CD1c-positive myeloid dendritic cell (primary cell): ENCODE measurements around the gene NOTCH3.

Source experiments
- DNase-seq: peaks from one replicate; pipeline ENCODE4 v3.0.0-alpha.2; 2016; ENCODE audit errors: extremely low spot score

The NOTCH3 gene

DNA sequence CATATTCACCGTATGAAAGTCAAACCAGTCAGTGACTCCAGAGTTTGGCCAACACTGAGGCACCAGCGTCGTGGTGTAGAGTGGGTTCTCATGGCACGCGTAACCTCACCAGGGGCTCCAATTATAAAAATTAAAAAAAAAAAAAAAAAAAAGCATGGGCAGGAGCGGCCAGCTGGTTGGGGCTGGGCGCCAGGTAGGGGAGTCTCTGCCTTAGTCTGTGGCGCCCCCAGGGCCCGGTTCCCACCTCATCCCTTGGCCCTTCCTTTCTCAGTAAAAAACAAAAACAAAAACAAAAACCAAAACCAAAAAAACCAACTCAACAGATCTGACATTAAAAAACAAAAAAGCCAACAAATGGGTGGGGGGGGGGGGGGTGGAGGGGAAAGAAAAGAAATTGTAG, 36.1 kb upstream of the NOTCH3 start:
- DNase-seq: no peak

GRCh38 chr19:15235781-15236180, 35.0 kb upstream of the NOTCH3 start:
- DNase-seq: peak; percentile 88

GRCh38 chr19:15234431-15235130, 33.8 kb upstream of the NOTCH3 start:
- no peak for DNase-seq

DNA sequence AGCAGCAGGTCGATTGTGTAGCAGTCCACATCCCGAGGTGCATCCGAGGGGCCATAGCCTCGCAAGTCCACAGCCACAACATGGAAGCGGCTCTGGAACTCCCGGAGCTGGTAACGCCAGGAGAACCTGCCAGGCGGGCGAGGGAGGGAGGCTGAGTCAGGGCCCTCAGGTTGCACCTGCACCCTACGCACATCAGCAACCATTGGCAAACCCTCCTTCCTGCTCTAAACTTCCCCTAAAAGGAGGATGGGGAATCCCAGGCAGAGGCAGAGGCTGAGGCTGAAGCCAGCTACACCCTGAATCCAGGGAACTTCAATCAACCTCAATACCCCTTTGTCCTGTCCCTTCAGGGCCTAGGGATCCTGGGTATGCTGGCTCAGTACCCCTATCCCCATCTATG, 30.5 kb upstream of the NOTCH3 start:
- peak; percentile 58 for DNase-seq

DNA sequence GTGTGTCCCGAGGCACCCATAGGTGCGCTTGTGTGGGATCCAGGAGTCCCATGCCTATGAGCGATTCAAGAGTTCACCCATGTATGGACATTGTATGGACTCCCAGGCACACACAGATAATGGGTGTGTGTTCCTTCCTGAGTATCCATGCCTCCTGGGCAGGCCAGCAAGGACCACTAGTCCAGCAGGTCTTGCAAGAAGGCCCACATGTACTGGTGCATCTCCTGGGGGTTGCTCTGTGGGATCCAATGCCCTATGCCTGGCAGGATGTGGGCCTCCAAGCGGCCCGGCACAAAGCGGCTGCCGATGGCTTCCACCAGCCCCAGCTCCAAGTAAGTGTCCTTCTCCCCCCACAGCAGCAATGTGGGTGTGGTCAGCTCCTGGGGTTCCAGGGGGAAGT, 26.5 kb upstream of the NOTCH3 start:
- DNase-seq: no peak

DNA sequence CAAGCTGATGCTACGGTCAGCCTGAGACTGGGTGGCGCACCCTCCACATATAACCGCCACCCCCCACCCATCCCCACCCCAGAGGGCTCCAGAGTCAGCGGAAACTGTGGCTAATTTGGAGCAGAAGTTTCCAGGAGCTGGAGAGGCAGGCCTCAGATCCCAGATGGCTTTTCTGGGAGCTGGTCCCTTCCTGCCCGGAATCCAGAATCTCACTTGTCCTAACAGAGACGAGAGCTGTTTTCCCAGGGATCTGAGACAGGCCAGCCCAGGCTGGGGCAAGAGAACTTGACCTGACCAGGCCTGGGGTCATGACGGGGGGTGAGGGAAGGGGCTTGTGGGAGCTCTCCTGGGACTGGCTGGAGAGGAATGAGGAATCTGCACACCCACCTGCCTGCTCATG, 25.0 kb upstream of the NOTCH3 start:
- no peak for DNase-seq

- DNase-seq: peak; percentile 39
Observed at GRCh38 chr19:15223649-15224361, 23.0 kb upstream of the NOTCH3 start.

DNA sequence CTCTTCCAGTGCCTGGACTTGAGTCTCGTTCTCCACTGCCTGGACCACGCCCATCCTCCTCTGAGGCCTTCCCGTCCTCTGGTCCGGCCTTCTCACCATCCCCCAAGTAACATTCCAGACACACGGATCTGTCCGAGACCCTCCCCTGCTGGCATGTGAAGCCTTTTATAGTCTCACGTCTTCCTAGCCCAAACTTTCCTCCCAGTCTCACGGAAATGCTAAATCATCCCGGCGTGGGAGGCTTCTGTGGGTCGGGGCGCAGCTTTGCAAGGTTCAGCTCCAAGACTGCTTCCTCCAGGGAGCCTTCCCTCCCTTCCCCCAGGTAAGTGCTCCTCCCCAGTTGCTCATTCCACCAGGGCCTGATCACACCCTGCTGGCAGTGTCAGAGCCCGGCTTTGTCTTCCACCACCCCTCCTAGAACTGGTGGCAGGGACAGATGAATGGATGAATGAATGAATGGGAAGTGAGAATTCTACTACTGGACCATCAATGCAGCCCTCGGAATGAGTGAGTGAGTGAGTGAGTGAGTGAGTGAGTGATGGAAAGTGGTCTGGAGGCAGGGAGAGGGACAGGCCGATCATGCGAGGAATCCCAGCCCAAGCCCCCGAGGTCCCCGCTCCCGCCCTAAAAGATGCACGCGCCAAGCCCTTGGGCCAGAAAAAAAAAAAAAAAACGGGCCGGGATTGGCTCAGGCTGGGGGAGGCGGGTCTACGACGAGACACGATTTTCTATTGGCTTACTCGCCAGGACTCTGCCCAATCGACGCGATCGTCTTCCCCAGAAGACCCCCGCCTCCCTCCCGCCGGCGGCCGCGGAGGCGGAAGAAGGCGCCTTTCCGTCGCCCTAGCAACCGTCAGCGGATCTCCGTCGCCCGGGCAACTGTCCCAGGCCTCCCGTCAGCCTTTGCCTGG, 22.2 kb upstream of the NOTCH3 start:
- peak; percentile 90 for DNase-seq

GRCh38 chr19:15220833-15221232, 20.0 kb upstream of the NOTCH3 start:
- DNase-seq: no peak

GRCh38 chr19:15218501-15218900, 17.7 kb upstream of the NOTCH3 start:
- no peak for DNase-seq

- DNase-seq: no peak
Observed at GRCh38 chr19:15216363-15216762, 15.6 kb upstream of the NOTCH3 start.

DNA sequence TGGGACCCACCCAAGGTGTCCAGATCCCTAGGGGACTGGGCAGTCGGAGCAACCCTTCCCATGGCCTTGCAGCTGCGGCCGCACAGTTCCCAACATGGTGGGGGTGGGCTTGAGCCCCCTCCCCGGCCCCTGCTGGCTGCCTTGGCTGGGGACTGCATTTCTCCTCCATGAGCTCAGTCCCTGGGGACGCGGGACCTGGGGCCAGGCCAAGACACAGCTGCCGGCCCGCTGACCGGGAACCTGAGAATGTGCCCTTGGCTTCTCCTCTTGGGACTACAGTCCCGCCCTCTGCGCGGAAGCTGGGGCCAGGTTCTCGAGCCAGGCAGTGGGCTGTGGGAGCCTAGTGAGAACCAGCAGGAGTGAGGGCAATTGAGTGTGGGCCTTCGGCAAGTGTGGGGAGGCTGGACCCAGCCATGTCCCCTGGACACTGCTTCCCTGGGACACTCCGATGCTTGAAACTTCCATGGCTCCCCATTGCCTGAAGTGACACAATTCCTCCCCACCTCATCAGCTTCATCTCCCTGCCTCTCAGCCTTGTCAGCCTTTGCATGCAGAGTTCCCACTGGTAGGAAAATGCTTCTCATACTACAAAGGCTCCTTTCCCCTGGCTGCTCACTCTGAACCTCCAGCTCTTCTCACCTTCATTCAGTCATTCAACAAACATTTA, 13.1 kb upstream of the NOTCH3 start:
- no peak for DNase-seq

- DNase-seq: peak; percentile 79
Observed at GRCh38 chr19:15212711-15213110, 11.9 kb upstream of the NOTCH3 start.

DNA sequence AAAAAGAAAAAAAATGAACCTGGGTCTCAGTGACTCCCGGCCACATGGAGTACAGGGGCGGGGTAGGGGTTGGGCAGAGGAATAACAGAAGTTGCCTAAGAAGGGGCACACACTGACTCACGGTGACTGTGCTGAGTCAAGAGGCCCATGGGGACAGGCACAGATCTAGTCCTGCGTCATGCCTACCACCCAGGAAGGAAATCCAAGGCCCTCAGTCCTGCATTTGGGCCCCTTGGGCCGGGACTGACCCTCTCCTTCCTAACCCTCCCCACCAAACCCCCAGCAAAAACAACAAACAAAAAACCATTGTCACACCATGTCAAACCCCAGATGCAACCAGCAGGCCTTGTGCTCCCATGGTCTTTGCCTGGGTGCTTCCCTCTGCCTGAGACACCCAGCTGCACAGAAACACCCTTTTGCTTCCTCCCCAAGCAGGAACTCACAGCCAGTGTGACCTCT, 9.6 kb upstream of the NOTCH3 start:
- DNase-seq: peak; percentile 93

GRCh38 chr19:15201374-15202023, 704 bp upstream of the NOTCH3 start:
- DNase-seq: no peak

DNA sequence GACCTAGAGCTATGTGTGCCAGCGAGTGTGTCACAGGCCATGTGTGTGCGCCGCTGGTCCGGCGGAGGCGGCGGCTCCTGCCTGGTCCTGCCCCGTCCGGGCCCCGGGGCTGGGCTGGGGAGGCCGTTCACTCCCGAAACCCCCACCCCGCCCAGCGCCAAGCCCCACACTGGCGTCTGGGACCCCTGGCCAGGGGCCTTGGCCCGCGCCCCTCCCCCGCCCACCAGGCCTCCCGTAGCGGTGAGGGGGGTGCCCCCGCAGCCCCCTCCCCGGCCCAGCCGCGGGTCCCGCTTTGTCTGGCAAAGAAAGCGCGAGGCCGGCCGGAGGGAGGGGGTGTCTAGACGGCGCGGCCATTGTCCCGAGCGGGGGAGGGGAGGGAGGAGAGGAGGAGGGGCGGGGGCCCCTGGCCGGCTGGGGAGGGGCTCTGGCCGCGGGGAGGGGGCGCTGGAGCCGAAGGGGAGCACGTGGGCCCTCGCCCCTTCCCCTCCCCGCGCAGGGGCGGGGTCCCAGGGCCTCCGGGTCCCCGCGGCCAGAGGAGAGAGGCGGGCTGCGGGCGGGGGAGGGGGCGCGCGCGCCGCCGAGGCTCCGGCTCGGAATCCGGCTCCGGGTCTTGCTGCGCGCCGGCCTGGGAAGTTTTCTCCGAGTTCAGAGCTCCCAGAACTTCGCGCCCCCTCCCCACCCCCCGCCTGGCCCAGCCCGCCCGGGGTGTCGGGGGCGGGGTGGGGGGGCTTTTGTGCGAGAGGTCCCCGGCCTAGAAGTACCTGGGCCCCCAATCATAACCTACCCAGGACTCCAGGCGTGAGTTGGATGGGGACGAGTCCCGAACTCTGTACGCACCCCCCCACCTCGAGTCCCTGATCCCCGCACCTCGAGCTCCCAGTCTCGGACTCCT, 888 bp downstream of the NOTCH3 start:
- DNase-seq: no peak

DNA sequence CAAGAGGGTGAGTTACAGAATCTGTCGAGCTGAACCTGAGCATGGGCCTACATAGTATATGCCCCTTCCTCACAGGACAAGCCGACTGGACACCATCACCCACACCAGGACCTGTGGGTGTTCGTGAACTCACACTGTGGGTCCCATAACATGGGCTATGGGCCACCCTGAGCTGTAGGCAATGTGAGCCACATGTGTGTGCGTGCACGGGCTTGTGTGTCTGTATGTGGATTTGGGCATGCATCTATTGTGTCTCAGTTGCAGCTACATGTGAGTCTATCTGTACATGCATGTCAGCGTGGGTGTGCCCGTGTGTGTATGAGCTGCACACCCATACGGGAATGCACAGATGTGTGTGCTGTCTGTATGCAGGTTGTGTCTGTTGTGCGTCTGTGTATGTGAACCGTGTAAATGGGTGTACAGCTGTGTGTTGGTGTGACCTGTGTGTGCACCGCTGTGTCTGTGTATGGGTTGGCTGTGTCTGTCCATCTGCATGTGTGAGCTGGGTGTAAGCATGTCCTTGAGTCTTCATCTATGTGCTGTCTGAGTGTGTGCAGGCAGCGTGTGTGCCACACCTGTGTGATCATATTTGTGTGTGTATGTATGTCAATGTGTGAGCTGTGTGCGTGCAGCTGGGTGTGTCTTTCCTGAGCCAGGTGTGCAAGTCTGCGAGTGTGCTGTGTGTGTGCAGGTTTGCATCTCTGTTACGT, 1.7 kb downstream of the NOTCH3 start:
- no peak for DNase-seq

GRCh38 chr19:15197942-15198341, 2.9 kb downstream of the NOTCH3 start:
- no peak for DNase-seq

DNA sequence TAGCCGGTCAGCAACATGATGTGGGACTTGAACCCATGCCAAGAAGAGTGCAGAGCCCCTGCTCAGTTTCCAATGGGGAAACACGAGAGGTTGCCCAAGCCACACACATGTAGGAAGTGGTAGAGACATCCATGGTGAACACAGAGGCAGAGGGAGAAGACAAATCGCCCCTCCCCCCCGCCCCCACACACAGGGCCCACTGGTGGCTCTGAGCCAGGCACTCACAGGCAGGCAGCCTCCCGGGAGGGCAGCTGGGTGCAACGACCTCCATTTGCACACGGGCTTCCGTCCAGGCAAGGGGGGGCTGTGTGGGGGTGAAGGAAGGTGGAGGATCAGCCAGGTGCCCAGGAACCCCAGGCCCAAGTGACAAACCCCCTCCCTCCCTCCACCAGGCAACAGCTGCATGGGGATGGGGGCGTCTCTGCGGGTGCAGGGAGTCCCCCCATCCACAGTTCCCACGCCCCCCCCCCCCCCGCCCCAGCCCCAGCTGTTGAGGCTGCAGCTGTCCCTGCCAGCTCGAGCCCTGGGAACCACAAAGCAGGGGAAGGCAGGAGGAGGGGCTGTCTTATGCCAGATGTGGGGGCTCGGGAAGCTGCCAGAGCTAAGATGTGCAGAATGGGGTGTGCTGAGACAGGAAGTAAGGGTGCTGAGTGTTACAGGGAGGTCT, 3.4 kb downstream of the NOTCH3 start:
- peak; percentile 65 for DNase-seq
